ENCODE measurements around the gene ARAP2.

ARAP2 gene

DNA sequence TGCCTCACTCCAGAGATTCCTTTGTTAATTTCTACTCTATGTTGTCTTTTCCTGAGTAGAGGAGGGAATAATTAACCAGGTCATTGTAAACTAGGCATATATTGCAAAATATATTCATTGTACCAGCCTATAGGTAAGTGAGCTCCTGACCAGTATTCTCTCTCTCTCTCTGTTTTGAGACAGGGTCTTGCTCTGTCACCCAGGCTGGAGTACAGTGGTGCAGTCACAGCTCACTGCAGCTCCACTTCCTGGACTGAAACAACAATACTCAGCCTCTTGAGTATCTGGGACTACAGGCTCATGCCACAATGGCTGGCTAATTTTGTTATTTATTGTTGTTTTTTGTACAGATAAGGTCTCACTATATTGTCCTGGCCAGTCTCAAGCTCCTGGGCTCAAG is 198.3 kb downstream of the ARAP2 start:
- H3K36me3 ChIP-seq (ENCODE audit: control insufficient read depth, insufficient read depth, low read length): no peaks in the 10 kb centered on the region
- no peak overlapping the region for H3K27ac ChIP-seq (ENCODE audit: low read length)
- no peak overlapping the region for H3K4me3 ChIP-seq (ENCODE audit: low read length)

GRCh38 chr4:36043901-36044300 is 200.4 kb downstream of the ARAP2 start:
- Histone ChIP-seq H3K4me3 (ENCODE audit: low read length) (no peak overlapping the region), H3K27ac (ENCODE audit: low read length) (no peak overlapping the region), H3K4me1 (ENCODE audit: control insufficient read depth, insufficient read depth, low read length) (no peaks in the 10 kb centered on the region), H3K27me3 (ENCODE audit: control insufficient read depth, insufficient read depth, low read length) (no peaks in the 10 kb centered on the region), H3K36me3 (ENCODE audit: control insufficient read depth, insufficient read depth, low read length) (no peaks in the 10 kb centered on the region), H3K9me3 (ENCODE audit: control insufficient read depth, insufficient read depth, low read length) (no peaks in the 10 kb centered on the region)
- no peak for DNase-seq (ENCODE audit: low read depth, low spot score)
- 100% methylated on average over 1 of the region's 6 CpGs for WGBS (ENCODE audit: insufficient coverage, insufficient read length)

More for the DNA sequence above, 198.3 kb downstream of the ARAP2 start:
- no peak for DNase-seq (ENCODE audit: low read depth, low spot score)
- H3K27me3 ChIP-seq (ENCODE audit: control insufficient read depth, insufficient read depth, low read length): no peaks in the 10 kb centered on the region
- H3K4me1 ChIP-seq (ENCODE audit: control insufficient read depth, insufficient read depth, low read length): no peaks in the 10 kb centered on the region
- no peaks in the 10 kb centered on the region for H3K9me3 ChIP-seq (ENCODE audit: control insufficient read depth, insufficient read depth, low read length)

DNA sequence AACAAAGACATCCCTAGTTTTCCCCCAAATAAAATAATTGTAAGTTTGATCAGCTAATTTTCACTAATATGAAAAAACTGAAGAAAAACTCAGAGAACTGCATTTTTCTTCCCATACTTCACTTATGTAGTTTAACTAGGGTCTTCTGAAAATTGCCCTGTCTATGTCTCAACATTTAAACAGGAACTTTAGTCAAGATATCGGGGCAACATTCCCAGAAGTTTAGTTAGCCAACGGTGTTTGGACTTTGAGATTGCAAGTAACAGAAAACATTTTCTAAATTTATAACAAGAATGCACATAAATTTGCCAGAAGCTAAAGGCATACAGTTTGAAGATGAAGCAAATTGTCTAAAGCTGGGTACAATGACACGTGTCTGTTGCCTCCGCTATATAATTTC is 201.1 kb downstream of the ARAP2 start:
- Histone ChIP-seq H3K36me3 (ENCODE audit: control insufficient read depth, insufficient read depth, low read length) (no peaks in the 10 kb centered on the region), H3K4me3 (ENCODE audit: low read length) (no peak overlapping the region), H3K27ac (ENCODE audit: low read length) (no peak overlapping the region), H3K4me1 (ENCODE audit: control insufficient read depth, insufficient read depth, low read length) (no peaks in the 10 kb centered on the region), H3K9me3 (ENCODE audit: control insufficient read depth, insufficient read depth, low read length) (no peaks in the 10 kb centered on the region), H3K27me3 (ENCODE audit: control insufficient read depth, insufficient read depth, low read length) (no peaks in the 10 kb centered on the region)
- no CpG with 5 or more reads among the region's 4 CpGs for WGBS (ENCODE audit: insufficient coverage, insufficient read length)
- no peak for DNase-seq (ENCODE audit: low read depth, low spot score)

DNA sequence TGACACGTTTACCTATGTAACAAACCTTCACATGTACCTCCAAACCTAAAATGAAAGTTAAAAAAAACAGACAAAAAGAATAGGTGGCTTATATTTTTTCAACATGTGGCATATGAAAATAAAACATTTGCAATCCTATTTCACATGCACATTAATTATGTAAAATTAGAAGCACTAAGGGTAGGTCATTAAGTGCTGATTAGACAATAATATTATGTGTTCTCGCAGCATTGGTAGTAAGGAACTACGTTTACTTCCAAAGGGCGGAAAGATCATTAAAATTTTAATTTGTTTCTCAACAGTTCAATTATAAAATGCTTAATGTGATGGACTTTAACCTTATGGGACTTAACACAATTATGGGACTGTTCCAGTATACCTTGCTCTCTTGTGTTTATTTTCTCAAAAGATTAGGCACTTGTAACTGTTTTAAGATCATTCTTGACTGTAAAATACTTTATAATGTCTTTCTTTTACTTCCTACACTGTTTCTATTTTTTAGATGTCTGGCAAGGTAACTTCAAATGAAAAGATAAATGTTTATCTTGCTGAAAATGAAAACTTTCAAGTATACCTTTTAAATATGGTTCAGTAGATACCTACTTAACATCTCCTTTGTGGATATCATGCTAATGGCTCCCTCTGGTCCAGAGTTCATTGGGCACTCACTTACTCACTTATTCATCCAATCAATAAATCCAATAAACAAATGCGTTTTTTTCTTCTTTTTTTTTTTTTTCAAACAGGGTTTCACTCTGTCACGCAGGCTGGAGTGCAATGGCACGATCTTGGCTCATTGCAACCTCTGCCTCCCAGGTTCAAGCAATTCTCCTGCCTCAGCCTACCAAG is 202.0 kb downstream of the ARAP2 start:
- no CpG with 5 or more reads among the region's 7 CpGs for WGBS (ENCODE audit: insufficient coverage, insufficient read length)

GRCh38 chr4:36041340-36041739 is 203.0 kb downstream of the ARAP2 start:
- WGBS (ENCODE audit: insufficient coverage, insufficient read length): no CpG with 5 or more reads among the region's 1 CpG
- Histone ChIP-seq H3K27me3 (ENCODE audit: control insufficient read depth, insufficient read depth, low read length) (no peaks in the 10 kb centered on the region), H3K4me1 (ENCODE audit: control insufficient read depth, insufficient read depth, low read length) (no peaks in the 10 kb centered on the region), H3K36me3 (ENCODE audit: control insufficient read depth, insufficient read depth, low read length) (no peaks in the 10 kb centered on the region), H3K4me3 (ENCODE audit: low read length) (no peak overlapping the region), H3K9me3 (ENCODE audit: control insufficient read depth, insufficient read depth, low read length) (no peaks in the 10 kb centered on the region), H3K27ac (ENCODE audit: low read length) (no peak overlapping the region)
- DNase-seq (ENCODE audit: low read depth, low spot score): no peak

More for the DNA sequence above, 202.0 kb downstream of the ARAP2 start:
- Histone ChIP-seq H3K36me3 (ENCODE audit: control insufficient read depth, insufficient read depth, low read length) (no peaks in the 10 kb centered on the region), H3K4me3 (ENCODE audit: low read length) (no peak overlapping the region), H3K27me3 (ENCODE audit: control insufficient read depth, insufficient read depth, low read length) (no peaks in the 10 kb centered on the region), H3K9me3 (ENCODE audit: control insufficient read depth, insufficient read depth, low read length) (no peaks in the 10 kb centered on the region), H3K4me1 (ENCODE audit: control insufficient read depth, insufficient read depth, low read length) (no peaks in the 10 kb centered on the region), H3K27ac (ENCODE audit: low read length) (no peak overlapping the region)
- DNase-seq (ENCODE audit: low read depth, low spot score): no peak

DNA sequence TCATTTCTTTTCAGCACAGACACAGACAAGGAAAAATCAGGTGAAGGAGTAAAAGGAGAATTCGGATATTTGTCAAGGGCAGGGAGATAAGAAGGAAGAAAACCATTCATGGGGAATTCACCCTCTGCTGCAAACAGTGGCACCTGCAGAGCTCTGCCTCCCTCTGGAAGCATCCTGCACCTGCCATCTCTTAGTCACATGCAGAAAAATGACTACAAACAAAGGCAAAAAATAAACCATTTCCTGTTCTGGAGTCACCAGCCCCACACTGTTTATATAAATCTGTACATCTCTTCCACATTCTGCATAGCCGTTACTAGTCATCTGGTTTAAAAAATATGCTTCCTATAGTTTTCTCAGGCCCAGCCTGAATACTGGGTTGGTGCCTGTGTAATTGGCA is 205.3 kb downstream of the ARAP2 start:
- Histone ChIP-seq H3K9me3 (ENCODE audit: control insufficient read depth, insufficient read depth, low read length) (no peaks in the 10 kb centered on the region), H3K36me3 (ENCODE audit: control insufficient read depth, insufficient read depth, low read length) (no peaks in the 10 kb centered on the region), H3K27me3 (ENCODE audit: control insufficient read depth, insufficient read depth, low read length) (no peaks in the 10 kb centered on the region), H3K4me3 (ENCODE audit: low read length) (no peak overlapping the region), H3K4me1 (ENCODE audit: control insufficient read depth, insufficient read depth, low read length) (no peaks in the 10 kb centered on the region), H3K27ac (ENCODE audit: low read length) (no peak overlapping the region)
- DNase-seq (ENCODE audit: low read depth, low spot score): no peak
- no CpG with 5 or more reads among the region's 2 CpGs for WGBS (ENCODE audit: insufficient coverage, insufficient read length)

GRCh38 chr4:36038491-36038890 is 205.8 kb downstream of the ARAP2 start:
- H3K27me3 ChIP-seq (ENCODE audit: control insufficient read depth, insufficient read depth, low read length): no peaks in the 10 kb centered on the region
- H3K9me3 ChIP-seq (ENCODE audit: control insufficient read depth, insufficient read depth, low read length): no peaks in the 10 kb centered on the region
- H3K4me3 ChIP-seq (ENCODE audit: low read length): no peak overlapping the region
- H3K4me1 ChIP-seq (ENCODE audit: control insufficient read depth, insufficient read depth, low read length): no peaks in the 10 kb centered on the region
- no peak for DNase-seq (ENCODE audit: low read depth, low spot score)
- H3K27ac ChIP-seq (ENCODE audit: low read length): no peak overlapping the region
- WGBS (ENCODE audit: insufficient coverage, insufficient read length): no CpG with 5 or more reads among the region's 1 CpG
- H3K36me3 ChIP-seq (ENCODE audit: control insufficient read depth, insufficient read depth, low read length): no peaks in the 10 kb centered on the region

DNA sequence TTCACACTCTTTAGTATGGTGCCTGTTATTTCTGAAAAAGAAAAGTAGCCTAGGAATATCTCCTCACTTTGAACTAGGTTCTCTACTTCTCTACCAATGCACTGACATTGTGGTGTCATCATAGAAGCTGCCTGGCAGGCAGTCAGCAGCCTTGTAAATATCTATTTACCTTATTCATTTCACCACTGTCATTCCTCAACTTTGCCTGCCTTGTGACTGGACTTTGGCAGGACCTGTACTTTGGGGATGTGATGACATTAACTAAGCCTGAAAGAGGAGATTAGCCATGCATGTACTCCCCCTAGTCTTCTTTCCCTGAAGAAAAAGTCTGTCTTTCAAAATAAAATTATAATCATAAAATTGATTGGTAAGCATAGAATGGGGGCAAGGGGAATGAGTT is 207.2 kb downstream of the ARAP2 start:
- Histone ChIP-seq H3K4me3 (ENCODE audit: low read length) (no peak overlapping the region), H3K27me3 (ENCODE audit: control insufficient read depth, insufficient read depth, low read length) (no peaks in the 10 kb centered on the region), H3K27ac (ENCODE audit: low read length) (no peak overlapping the region), H3K4me1 (ENCODE audit: control insufficient read depth, insufficient read depth, low read length) (no peaks in the 10 kb centered on the region), H3K9me3 (ENCODE audit: control insufficient read depth, insufficient read depth, low read length) (no peaks in the 10 kb centered on the region), H3K36me3 (ENCODE audit: control insufficient read depth, insufficient read depth, low read length) (no peaks in the 10 kb centered on the region)
- DNase-seq (ENCODE audit: low read depth, low spot score): no peak

DNA sequence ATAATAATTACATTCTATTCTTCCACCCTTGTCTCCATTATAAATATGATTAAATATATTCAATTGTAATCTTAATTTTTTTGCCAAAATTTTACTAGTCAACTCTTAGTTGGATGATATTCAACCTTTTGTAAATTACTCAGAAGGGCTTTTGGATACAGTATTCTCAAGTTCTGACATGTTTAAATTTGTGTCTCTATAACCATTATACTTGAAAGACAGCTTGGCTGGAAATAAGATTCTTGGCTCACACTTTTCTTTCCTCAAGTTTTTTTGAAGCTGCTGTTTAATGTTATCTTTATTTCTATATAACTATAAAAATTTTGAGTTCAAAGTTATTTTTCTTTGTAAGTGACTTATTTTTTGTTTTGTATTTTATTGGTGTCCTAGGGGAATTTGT is 214.4 kb downstream of the ARAP2 start:
- Histone ChIP-seq H3K27ac (ENCODE audit: low read length) (no peak overlapping the region), H3K36me3 (ENCODE audit: control insufficient read depth, insufficient read depth, low read length) (no peaks in the 10 kb centered on the region), H3K9me3 (ENCODE audit: control insufficient read depth, insufficient read depth, low read length) (no peaks in the 10 kb centered on the region), H3K4me1 (ENCODE audit: control insufficient read depth, insufficient read depth, low read length) (peaks cover 3% of the 10 kb centered on the region; the same call in 1 of the 2 replicates), H3K27me3 (ENCODE audit: control insufficient read depth, insufficient read depth, low read length) (no peaks in the 10 kb centered on the region), H3K4me3 (ENCODE audit: low read length) (no peak overlapping the region)
- no peak for DNase-seq (ENCODE audit: low read depth, low spot score)

DNA sequence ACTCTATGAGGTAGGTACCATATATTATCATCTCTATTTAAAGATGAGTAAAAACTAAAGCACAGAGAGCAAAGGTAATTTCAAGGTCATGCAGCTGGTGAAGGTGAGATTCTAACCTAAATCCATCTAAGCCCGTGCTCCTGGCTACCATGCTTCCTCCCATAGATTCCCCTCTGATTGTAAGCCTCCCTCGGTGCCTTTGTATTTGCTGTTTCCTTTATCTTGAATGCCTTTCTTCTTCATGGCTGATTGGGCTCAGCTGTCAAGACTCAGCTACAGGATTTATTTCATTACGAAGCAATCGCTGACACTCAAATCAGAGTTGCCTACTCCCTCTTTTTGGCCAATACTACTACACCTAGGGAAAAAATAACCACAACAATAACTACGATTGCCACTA is 217.1 kb downstream of the ARAP2 start:
- WGBS (ENCODE audit: insufficient coverage, insufficient read length): no CpG with 5 or more reads among the region's 5 CpGs
- H3K27ac ChIP-seq (ENCODE audit: low read length): no peak overlapping the region

GRCh38 chr4:36026348-36026880 is 217.9 kb downstream of the ARAP2 start:
- H3K4me3 ChIP-seq (ENCODE audit: low read length): no peak overlapping the region
- H3K27ac ChIP-seq (ENCODE audit: low read length): no peak overlapping the region
- no peaks in the 10 kb centered on the region for H3K36me3 ChIP-seq (ENCODE audit: control insufficient read depth, insufficient read depth, low read length)
- no peak for DNase-seq (ENCODE audit: low read depth, low spot score)
- H3K4me1 ChIP-seq (ENCODE audit: control insufficient read depth, insufficient read depth, low read length): peaks cover 3% of the 10 kb centered on the region; the same call in 1 of the 2 replicates
- H3K27me3 ChIP-seq (ENCODE audit: control insufficient read depth, insufficient read depth, low read length): no peaks in the 10 kb centered on the region
- no peaks in the 10 kb centered on the region for H3K9me3 ChIP-seq (ENCODE audit: control insufficient read depth, insufficient read depth, low read length)
- no CpG with 5 or more reads among the region's 6 CpGs for WGBS (ENCODE audit: insufficient coverage, insufficient read length)

More for the DNA sequence above, 217.1 kb downstream of the ARAP2 start:
- Histone ChIP-seq H3K36me3 (ENCODE audit: control insufficient read depth, insufficient read depth, low read length) (no peaks in the 10 kb centered on the region), H3K4me3 (ENCODE audit: low read length) (no peak overlapping the region), H3K9me3 (ENCODE audit: control insufficient read depth, insufficient read depth, low read length) (no peaks in the 10 kb centered on the region), H3K4me1 (ENCODE audit: control insufficient read depth, insufficient read depth, low read length) (peaks cover 3% of the 10 kb centered on the region; the same call in 1 of the 2 replicates), H3K27me3 (ENCODE audit: control insufficient read depth, insufficient read depth, low read length) (no peaks in the 10 kb centered on the region)
- no peak for DNase-seq (ENCODE audit: low read depth, low spot score)
